Stimulated activated CD8-positive, alpha-beta memory T cell treated with anti-CD3 and anti-CD28 coated beads, Interleukin-4, amount 100 ng/mL, for 24 hours (primary cell): ENCODE data around the gene SMC1B.
"Not testable (repeated sequence)": the region's sequence is repeated elsewhere in the genome, so short reads cannot be mapped to it uniquely, and the experiment has no call there.

Experiments used
- DNase-seq: peaks from one replicate; pipeline ENCODE4 v3.0.0-alpha.2; 2020; ENCODE audit warnings: low read depth

The SMC1B gene

GRCh38 chr22:45445031-45445710 is 31.8 kb upstream of the SMC1B start:
- no peak for DNase-seq

DNA sequence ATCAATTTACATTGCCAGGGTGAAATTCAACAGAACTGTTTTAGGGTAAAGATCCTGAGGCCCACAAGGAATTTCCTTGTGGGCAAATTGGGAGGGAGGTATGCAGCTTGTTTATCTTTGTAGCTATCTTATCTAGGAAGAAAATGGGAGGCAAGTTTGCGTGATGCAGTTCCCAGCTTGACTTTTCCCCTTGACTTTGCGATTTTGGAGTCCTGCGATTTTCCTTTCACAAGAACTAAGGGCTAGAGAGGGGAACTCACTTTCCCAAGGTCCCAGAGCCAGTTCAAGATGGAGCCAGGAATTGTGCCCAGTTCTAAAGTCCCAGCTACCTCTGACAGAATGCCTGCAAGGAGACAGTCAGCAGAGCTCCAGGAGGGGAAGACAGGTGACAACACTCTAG is 30.8 kb upstream of the SMC1B start:
- DNase-seq: no peak

GRCh38 chr22:45442116-45442515 is 28.7 kb upstream of the SMC1B start:
- no peak for DNase-seq

- DNase-seq: no peak
Observed at GRCh38 chr22:45441138-45441537, 27.7 kb upstream of the SMC1B start.

DNA sequence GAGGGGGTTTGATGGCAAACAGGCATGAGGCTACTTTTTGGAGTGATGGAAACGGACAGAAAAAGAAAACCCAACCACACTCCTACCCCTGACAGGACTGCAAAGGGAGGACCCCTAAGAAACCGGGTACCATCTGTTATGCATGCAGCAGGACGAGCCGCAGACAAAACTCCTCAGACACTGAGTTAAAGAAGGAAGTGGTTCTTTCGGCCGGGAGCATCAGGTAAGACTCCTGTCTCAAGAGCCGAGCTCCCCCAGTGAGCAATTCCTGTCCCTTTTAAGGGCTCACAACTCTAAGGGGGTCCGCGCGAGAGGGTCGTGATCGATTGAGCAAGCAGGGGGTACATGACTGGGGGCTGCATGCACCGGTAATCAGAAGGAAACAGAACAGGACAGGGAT is 27.3 kb upstream of the SMC1B start:
- DNase-seq: not testable (repeated sequence)

GRCh38 chr22:45438336-45438735 is 24.9 kb upstream of the SMC1B start:
- DNase-seq: no peak

DNA sequence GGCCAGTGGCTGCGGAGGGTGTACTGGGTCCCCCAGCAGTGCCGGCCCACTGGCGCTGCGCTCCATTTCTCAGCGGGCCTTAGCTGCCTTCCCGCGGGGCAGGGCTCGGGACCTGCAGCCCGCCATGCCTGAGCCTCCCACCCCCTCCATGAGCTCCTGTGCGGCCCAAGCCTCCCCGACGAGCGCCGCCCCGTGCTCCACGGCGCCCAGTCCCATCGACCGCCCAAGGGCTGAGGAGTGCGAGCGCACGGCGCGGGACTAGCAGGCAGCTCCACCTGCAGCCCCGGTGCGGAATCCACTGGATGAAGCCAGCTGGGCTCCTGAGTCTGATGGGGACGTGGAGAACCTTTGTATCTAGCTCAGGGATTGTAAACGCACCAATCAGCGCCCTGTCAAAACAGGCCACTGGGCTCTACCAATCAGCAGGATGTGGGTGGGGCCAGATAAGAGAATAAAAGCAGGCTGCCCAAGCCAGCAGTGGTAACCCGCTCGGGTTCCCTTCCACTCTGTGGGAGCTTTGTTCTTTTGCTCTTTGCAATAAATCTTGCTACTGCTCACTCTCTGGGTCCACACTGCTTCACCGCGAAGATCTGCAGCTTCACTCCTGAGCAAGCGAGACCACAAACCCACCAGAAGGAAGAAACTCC is 23.6 kb upstream of the SMC1B start:
- DNase-seq: peak; percentile 7

DNA sequence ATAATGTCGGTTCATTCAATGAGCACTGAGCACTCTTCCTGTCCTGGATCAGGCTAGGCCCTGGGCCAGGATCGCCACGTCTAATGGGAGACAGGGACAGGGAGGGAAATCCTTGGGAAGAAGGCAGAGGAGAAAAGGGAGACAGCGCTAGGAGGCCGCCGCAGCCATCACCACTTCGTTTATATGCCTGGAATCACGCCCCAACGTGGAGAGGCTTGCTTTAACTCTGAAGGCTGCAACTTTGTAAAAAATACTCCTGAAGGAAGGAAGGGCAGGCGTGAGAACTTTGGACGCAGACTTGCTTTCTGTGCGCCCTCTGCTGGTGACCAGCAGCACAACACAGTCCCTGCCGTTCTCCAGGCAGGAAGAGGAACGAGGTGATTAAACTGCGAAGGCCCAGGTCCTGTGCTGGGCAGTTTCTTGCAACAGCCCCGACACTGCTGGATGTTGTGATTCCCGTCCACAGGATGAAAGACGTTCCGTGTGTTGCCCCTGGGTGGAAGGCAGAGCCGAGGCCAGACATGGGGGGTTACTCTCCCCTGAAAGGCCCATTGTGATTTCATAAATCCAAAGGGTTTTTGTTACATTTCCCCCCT is 22.2 kb upstream of the SMC1B start:
- DNase-seq: peak; percentile 59

DNA sequence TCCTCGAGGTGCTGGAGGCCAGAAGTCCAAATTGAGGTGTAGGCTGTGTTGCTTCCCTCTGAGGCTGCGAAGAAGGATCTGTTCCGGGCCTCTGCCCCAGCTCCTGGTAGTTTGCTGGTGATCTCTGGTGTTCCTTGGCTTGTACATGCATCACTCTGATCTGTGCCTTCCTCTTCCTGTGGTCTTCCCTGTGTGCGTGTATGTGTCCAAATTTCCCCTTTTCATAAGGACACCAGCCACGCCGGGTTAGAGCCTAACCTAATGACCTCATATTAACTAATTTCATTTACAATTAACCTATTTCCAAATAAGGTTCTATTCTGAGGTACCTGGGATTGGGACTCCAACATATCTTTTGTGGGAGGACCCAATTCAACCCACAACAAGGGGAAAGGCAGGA is 21.6 kb upstream of the SMC1B start:
- DNase-seq: no peak

DNA sequence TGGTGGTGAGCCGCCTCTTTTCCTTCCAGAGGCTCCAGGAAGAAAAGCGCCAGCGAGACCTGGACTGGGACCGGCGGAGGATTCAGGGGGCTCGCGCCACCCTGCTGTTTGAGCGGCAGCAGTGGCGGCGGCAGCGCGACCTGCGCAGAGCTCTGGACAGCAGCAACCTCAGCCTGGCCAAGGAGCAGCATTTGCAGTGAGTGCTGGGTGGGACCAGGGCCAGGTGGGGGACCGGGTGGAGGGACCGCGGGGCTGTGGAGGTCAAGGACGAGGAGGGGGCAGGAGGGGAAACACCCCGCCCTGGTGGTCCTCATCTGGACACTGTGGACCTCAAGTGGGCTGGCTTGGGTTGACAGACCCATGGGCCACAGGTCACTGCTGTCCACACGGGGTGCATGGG is 17.5 kb upstream of the SMC1B start:
- DNase-seq: no peak

GRCh38 chr22:45429981-45430775 is 16.8 kb upstream of the SMC1B start:
- no peak for DNase-seq

DNA sequence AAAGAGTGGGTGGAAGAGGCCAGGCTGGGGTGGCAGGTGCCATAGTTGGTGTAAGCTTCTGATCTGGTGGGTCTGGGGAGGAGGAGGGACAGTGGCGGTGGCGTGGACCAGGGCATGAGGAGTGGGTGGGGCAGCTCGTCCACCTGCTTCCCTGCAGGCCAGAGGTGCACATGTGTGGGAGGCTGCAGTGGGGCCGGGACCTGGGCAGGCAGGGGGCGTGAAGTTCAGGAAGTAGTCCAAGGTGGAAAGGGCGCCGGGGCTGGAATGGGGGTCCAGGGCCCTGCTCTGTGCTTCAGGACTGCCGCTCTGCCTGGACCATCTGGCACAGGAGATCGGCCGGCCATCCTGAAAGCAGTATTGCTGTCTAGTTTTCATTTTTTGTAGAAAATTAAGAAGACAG is 16.0 kb upstream of the SMC1B start:
- DNase-seq: no peak

GRCh38 chr22:45428391-45429385 is 15.3 kb upstream of the SMC1B start:
- no peak for DNase-seq

DNA sequence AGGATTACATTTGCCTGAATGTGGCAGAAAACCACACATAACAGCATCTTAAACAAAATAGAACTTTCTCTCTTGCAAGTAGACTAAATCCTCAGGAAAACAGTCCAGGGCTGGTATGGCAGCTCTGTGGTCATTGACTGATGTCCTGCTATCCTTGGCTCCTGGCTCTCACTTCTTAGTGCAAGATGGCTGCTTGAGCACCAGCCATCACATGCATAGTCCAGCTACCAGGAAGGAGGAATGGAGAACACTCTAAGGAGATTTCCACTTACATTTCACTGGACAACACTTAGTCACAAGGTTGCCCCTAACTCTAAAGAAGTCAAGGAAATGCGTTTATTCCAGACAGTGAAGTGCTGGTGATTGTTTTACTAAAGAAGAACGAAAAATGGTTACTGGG is 13.7 kb upstream of the SMC1B start:
- no peak for DNase-seq

GRCh38 chr22:45426387-45426786 is 13.0 kb upstream of the SMC1B start:
- DNase-seq: no peak

DNA sequence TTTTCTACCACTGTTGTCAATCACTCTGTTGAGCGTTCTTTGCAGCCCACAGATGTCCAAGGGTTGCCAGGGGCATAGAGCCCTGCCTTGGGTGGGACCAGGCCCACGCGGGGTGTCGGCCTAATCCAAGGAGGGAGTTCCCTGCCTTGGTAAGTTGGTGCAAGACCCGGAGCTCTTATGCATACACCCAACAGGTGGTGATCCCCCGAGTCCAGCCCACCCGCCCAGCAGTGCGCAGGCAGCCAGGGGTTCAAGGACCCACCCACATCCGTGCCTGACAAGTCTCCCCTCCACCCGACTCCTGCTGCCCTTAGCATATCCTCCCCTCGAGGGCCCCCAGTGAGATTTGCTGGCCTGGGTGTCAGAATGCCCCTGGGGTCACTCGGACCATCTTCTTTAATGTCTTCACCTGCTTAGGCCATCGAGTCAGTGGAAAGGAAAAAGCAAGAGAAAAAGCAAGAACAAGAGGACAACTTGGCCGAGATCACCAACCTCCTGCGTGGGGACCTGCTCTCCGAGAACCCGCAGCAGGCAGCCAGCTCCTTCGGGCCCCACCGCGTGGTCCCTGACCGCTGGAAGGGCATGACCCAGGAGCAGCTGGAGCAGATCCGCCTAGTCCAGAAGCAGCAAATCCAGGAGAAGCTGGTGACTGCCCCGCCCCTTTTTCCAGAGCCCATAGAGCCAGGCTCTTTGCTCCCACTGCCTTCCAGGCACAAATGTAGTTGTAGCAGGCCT is 12.3 kb upstream of the SMC1B start:
- DNase-seq: no peak

GRCh38 chr22:45425101-45425500 is 11.7 kb upstream of the SMC1B start:
- DNase-seq: no peak

- no peak for DNase-seq
Observed at GRCh38 chr22:45424241-45424731, 10.9 kb upstream of the SMC1B start.

DNA sequence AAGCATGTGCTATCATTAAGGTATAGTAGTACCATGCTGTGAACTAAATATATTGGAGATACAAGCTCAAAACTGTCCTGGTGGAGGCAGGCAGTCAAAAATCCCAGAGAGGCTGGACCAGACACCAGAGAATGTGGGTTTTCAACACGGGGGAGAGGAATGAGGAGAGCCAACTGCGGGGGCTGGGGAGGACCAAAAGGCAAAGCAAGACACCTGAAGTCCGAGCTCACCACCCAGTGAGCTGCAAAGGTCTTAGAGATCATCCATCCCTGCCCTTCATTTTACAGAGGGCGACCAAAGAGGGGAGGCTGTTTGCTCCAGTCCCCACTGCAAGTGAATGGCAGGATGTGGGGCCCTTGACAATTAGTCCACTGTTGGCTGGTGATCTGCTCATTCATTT is 10.1 kb upstream of the SMC1B start:
- DNase-seq: no peak

GRCh38 chr22:45422237-45422983 is 9.0 kb upstream of the SMC1B start:
- no peak for DNase-seq
